DOHH2 (cell line): ENCODE measurements around the gene SORBS2.

Source experiments
- EZH2phosphoT487 ChIP-seq: fragments of 200-600 bp; sonication (generic); IDR thresholded peaks from 2 replicates; pipeline ENCODE4 v1.6.1; 2017; ENCODE audit warnings: borderline replicate concordance, mild to moderate bottlenecking, antibody characterized with exemption, low read length, moderate library complexity, mixed read lengths
- TF ChIP-seq, protein P1 (sequence below): fragments of 200-600 bp; sonication (generic); IDR thresholded peaks from one replicate; pipeline ENCODE4 v1.5.1; 2014; ENCODE audit warnings: antibody characterized with exemption, mild to moderate bottlenecking, low read depth, low read length; ENCODE audit not compliant: poor library complexity, severe bottlenecking

DNA sequence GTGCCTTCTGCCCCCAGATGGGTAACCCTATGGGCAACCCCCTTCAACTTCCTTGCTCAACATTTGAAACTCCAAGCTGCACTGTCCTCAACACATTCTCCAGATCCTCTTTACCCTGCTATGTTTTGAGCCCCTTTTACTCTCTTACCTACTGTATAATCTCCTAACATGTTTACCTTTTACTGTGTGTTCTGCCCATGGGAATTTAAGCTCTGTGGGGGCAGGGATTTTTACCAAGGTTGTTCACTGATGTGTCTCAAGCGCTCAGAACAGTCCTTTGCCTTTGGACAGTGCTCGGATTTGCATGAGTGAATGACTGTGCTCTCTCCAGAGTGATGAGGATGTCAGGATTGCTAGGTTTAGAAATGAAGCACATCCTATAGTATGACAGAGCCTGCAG is 53.2 kb downstream of the SORBS2 start:
- TF ChIP-seq, protein P1, sequence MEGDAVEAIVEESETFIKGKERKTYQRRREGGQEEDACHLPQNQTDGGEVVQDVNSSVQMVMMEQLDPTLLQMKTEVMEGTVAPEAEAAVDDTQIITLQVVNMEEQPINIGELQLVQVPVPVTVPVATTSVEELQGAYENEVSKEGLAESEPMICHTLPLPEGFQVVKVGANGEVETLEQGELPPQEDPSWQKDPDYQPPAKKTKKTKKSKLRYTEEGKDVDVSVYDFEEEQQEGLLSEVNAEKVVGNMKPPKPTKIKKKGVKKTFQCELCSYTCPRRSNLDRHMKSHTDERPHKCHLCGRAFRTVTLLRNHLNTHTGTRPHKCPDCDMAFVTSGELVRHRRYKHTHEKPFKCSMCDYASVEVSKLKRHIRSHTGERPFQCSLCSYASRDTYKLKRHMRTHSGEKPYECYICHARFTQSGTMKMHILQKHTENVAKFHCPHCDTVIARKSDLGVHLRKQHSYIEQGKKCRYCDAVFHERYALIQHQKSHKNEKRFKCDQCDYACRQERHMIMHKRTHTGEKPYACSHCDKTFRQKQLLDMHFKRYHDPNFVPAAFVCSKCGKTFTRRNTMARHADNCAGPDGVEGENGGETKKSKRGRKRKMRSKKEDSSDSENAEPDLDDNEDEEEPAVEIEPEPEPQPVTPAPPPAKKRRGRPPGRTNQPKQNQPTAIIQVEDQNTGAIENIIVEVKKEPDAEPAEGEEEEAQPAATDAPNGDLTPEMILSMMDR: no peak
- TF ChIP-seq EZH2phosphoT487: no peak
